Measurements from ENCODE around the gene WDR20.
"Not testable (repeated sequence)": the region's sequence is repeated elsewhere in the genome, so short reads cannot be mapped to it uniquely, and the experiment has no call there.

The WDR20 gene

DNA sequence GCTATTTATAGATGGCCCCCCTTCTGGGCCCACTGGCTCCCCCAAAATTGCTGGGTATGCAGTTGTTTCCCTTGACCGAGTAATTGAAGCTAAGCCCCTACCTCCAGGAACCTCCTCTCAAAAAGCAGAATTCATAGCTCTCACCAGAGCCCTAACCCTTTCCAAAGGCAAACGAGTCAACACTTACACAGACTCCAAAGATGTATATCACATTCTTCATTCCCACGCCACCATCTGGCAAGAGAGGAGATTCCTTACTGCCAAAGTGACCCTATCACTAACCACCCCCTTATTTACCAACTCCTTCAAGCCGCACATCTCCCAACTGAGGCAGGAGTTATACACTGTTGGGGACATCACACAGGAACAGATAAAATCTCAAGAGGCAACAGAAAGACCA is 98.4 kb downstream of the WDR20 start:
- Histone ChIP-seq H3K36me3 (ENCODE audit: control insufficient read depth, insufficient read depth, low read length) (no peaks in the 10 kb centered on the region), H3K4me1 (ENCODE audit: control insufficient read depth, insufficient read depth, low read length) (peaks cover 12% of the 10 kb centered on the region), H3K9ac (ENCODE audit: low read length) (no peak overlapping the region), H3K9me3 (ENCODE audit: control insufficient read depth, low read length) (no peaks in the 10 kb centered on the region), H3K4me3 (ENCODE audit: low read length) (no peak overlapping the region), H3K27me3 (ENCODE audit: control insufficient read depth, insufficient read depth, low read length) (no peaks in the 10 kb centered on the region)

DNA sequence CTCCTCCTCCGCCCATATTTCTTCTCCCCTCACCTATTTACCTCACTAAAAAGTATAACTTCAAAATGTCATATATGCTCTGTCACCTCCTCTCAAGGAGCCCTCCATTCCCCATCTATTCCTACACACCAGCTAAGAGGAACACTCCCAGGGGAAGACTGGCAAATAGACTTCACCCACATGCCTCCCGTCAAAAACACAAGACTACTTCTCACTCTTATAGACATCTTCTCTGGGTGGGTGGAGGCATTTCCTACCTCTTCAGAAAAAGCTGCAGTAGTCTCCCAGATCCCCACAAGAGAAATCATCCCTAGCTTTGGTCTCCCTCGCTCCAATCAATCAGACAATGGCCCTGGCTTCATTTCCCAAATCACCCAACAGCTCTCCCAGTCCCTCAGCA is 99.1 kb downstream of the WDR20 start:
- Histone ChIP-seq H3K9ac (ENCODE audit: low read length) (no peak overlapping the region), H3K36me3 (ENCODE audit: control insufficient read depth, insufficient read depth, low read length) (no peaks in the 10 kb centered on the region), H3K4me1 (ENCODE audit: control insufficient read depth, insufficient read depth, low read length) (peaks cover 12% of the 10 kb centered on the region), H3K4me3 (ENCODE audit: low read length) (no peak overlapping the region), H3K27me3 (ENCODE audit: control insufficient read depth, insufficient read depth, low read length) (no peaks in the 10 kb centered on the region), H3K9me3 (ENCODE audit: control insufficient read depth, low read length) (no peaks in the 10 kb centered on the region)

DNA sequence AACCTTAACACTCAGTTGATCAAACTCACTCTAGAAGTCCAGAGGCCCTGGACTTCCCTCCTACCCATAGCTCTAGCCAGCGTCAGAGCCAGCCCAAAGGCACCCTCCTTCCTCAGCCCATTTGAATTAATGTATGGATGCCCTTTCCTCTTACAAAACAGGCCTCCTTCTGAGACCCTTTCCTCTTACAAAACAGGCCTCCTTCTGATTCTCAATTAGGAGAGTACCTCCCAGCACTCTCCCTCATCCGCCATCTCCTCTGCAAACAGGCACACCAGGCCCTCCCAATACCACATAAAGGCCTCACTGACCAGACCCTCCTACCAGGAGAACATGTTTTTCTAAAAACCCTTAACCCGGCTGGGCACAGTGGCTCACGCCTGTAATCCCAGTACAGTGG is 99.5 kb downstream of the WDR20 start:
- no peaks in the 10 kb centered on the region for H3K27me3 ChIP-seq (ENCODE audit: control insufficient read depth, insufficient read depth, low read length)
- peaks cover 9% of the 10 kb centered on the region for H3K4me1 ChIP-seq (ENCODE audit: control insufficient read depth, insufficient read depth, low read length)
- H3K9me3 ChIP-seq (ENCODE audit: control insufficient read depth, low read length) = no peaks in the 10 kb centered on the region
- H3K36me3 ChIP-seq (ENCODE audit: control insufficient read depth, insufficient read depth, low read length) = no peaks in the 10 kb centered on the region
- no peak overlapping the region for H3K4me3 ChIP-seq (ENCODE audit: low read length)
- H3K9ac ChIP-seq (ENCODE audit: low read length) = no peak overlapping the region

DNA sequence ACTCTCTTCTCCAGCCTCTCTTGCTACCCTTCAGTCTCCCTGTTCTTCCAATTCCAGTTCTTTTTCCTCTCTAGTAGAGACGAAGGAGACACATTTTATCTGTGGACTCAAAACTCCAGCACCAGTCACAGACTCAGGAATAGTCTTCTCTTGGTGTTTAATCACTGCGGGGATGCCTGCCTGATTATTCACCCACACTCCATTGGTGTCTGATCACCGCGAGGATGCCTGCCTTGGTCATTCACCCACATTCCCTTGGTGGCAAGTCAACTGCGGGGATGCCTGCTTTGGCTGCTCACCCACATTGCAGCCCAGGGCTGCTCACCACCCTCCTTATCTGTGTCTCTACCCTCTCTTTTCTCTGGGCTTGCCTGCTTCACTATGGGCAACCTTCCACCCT is 100.8 kb downstream of the WDR20 start:
- H3K9ac ChIP-seq (ENCODE audit: low read length); H3K27me3 ChIP-seq (ENCODE audit: control insufficient read depth, insufficient read depth, low read length): not testable (repeated sequence)

DNA sequence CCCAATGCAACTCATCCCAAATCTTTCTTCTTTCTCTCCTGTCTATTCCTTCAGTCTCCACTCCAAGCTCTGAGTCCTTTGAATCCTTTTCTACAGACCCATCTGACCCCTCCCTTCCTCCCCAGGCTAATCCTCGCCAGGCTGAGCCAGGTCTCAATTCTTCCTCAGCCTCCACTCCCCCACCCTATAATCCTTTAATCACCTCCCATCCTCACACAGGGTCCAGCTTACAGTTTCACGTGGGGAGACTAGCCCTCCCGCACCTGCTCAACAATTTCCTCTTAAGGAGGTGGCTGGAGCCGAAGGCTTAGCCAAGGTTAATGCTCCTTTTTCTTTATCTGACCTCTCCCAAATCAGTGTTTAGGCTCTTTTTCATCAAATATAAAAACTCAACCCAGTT is 101.5 kb downstream of the WDR20 start:
- Histone ChIP-seq H3K9me3 (ENCODE audit: control insufficient read depth, low read length) (no peaks in the 10 kb centered on the region), H3K36me3 (ENCODE audit: control insufficient read depth, insufficient read depth, low read length) (no peaks in the 10 kb centered on the region), H3K27me3 (ENCODE audit: control insufficient read depth, insufficient read depth, low read length) (no peaks in the 10 kb centered on the region), H3K4me1 (ENCODE audit: control insufficient read depth, insufficient read depth, low read length) (no peaks in the 10 kb centered on the region), H3K9ac (ENCODE audit: low read length) (no peak overlapping the region), H3K4me3 (ENCODE audit: low read length) (no peak overlapping the region)

More for the DNA sequence above, 100.8 kb downstream of the WDR20 start:
- not testable (repeated sequence) for H3K36me3 ChIP-seq (ENCODE audit: control insufficient read depth, insufficient read depth, low read length); H3K9me3 ChIP-seq (ENCODE audit: control insufficient read depth, low read length); H3K4me3 ChIP-seq (ENCODE audit: low read length); H3K4me1 ChIP-seq (ENCODE audit: control insufficient read depth, insufficient read depth, low read length)

DNA sequence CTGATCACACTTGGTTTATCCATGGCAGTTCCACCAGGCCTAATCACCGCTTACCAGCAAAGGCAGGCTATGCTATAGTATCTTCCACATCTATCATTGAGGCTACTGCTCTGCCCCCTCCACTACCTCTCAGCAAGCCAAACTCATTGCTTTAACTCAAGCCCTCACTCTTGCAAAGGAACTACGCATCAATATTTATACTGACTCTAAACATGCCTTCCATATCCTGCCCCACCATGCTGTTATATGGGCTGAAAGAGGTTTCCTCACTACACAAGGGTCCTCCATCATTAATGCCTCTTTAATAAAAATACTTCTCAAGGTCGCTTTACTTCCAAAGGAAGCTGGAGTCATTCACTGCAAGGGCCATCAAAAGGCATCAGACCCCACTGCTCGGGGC is 104.1 kb downstream of the WDR20 start:
- not testable (repeated sequence) for H3K9me3 ChIP-seq (ENCODE audit: control insufficient read depth, low read length); H3K9ac ChIP-seq (ENCODE audit: low read length); H3K36me3 ChIP-seq (ENCODE audit: control insufficient read depth, insufficient read depth, low read length); H3K4me1 ChIP-seq (ENCODE audit: control insufficient read depth, insufficient read depth, low read length); H3K27me3 ChIP-seq (ENCODE audit: control insufficient read depth, insufficient read depth, low read length); H3K4me3 ChIP-seq (ENCODE audit: low read length)

DNA sequence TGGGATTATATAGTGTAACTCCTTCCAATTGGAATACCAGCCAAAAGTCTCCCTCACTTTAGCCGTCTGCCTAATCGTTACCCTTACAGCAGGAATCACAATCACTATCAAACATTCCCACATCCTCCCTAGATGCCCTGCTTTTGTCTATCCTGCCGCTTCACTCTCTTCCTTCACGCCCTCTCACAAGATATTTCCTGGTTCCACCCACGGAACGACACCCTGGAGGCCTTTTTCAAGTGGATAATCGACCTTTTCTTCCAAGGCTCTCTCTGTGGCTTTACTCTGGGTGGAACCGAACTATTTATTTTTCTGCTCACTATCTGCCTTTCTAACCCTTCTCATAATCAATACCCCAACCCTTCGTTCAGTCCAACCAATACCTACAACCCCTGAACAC is 106.4 kb downstream of the WDR20 start:
- Histone ChIP-seq H3K4me3 (ENCODE audit: low read length) (no peak overlapping the region), H3K9me3 (ENCODE audit: control insufficient read depth, low read length) (no peaks in the 10 kb centered on the region), H3K36me3 (ENCODE audit: control insufficient read depth, insufficient read depth, low read length) (no peaks in the 10 kb centered on the region), H3K27me3 (ENCODE audit: control insufficient read depth, insufficient read depth, low read length) (no peaks in the 10 kb centered on the region), H3K9ac (ENCODE audit: low read length) (no peak overlapping the region), H3K4me1 (ENCODE audit: control insufficient read depth, insufficient read depth, low read length) (no peaks in the 10 kb centered on the region)

DNA sequence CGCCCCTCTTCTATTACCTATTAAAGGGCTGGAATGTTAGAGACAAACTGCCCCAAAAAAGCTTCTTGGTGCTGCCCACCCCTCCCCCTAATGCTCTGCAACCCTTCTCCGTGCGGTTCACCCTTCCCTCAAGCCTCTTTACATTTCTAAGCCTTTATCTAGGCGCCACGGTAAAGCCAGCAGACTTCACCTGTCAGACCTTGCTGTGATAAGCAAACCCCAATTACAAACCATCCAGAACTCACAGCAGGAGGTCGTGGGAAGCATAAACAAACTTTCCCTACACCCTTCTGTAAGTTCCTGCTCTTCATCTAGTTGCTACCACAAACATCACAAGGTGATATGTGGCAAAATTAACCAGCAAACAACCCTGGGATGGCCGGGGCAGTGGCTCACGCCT is 108.4 kb downstream of the WDR20 start:
- H3K4me3 ChIP-seq (ENCODE audit: low read length) = no peak overlapping the region
- no peak overlapping the region for H3K9ac ChIP-seq (ENCODE audit: low read length)
- H3K36me3 ChIP-seq (ENCODE audit: control insufficient read depth, insufficient read depth, low read length) = no peaks in the 10 kb centered on the region
- no peaks in the 10 kb centered on the region for H3K27me3 ChIP-seq (ENCODE audit: control insufficient read depth, insufficient read depth, low read length)
- no peaks in the 10 kb centered on the region for H3K9me3 ChIP-seq (ENCODE audit: control insufficient read depth, low read length)
- no peaks in the 10 kb centered on the region for H3K4me1 ChIP-seq (ENCODE audit: control insufficient read depth, insufficient read depth, low read length)

DNA sequence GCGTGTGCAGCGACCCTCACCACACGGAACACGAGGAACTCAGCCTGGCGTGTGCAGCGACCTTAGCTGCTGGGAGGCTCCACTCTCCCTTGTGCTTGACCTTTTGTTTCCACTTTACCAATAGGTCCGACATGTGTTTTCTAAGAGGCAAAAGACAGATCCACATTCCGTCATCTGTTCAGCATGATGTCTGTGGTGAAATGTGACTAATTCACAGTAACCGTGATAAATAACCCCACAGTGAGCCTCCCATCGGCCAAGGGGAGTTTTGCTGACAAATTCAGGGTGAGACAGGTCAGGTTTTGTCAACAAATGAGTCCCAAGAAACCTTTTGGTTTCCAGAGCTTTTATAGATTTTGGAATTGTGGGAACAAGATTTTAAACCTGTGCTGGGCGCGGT is 109.3 kb downstream of the WDR20 start:
- Histone ChIP-seq H3K9me3 (ENCODE audit: control insufficient read depth, low read length) (no peaks in the 10 kb centered on the region), H3K4me3 (ENCODE audit: low read length) (no peak overlapping the region), H3K36me3 (ENCODE audit: control insufficient read depth, insufficient read depth, low read length) (no peaks in the 10 kb centered on the region), H3K4me1 (ENCODE audit: control insufficient read depth, insufficient read depth, low read length) (no peaks in the 10 kb centered on the region), H3K9ac (ENCODE audit: low read length) (no peak overlapping the region), H3K27me3 (ENCODE audit: control insufficient read depth, insufficient read depth, low read length) (no peaks in the 10 kb centered on the region)

DNA sequence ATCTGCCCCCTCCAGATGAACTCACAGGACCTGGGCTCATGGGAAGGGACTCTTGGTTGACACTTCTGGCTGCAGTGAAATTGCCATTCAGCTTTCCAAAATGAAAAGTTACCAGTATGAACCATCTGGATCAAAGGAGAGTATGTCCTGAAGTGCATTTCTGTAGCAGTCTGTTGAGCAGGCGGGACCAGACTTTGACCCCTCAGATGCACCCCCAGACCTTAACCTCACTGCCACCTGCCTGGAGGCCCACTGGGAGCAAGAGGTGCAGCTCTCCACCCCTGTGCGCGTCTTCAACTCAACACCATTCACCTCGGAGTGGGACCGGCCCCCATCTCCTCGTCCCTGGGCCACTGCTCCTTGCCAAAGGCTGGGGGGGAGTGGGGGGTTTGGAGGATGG is 110.3 kb downstream of the WDR20 start:
- Histone ChIP-seq H3K4me1 (ENCODE audit: control insufficient read depth, insufficient read depth, low read length) (no peaks in the 10 kb centered on the region), H3K27me3 (ENCODE audit: control insufficient read depth, insufficient read depth, low read length) (no peaks in the 10 kb centered on the region), H3K4me3 (ENCODE audit: low read length) (no peak overlapping the region), H3K36me3 (ENCODE audit: control insufficient read depth, insufficient read depth, low read length) (no peaks in the 10 kb centered on the region), H3K9ac (ENCODE audit: low read length) (no peak overlapping the region), H3K9me3 (ENCODE audit: control insufficient read depth, low read length) (no peaks in the 10 kb centered on the region)

DNA sequence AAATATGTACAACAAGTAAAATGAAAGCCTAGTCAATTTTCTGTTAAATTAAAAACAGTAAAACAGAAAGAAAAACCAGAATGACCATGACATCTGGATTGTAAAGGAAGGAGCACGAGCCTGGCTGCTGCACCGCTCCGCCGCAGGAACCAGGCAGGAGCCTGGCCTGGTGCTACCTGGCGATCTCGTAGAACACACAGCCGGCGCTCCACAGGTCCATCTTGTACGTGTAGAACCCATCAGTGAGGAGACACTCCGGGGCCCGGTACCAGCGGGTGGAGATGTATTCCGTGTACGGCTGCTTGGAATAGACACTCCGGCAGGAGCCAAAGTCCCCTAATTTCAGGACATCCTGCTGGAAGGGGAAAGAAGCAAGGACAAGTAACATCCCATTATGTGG is 110.9 kb downstream of the WDR20 start:
- no peaks in the 10 kb centered on the region for H3K27me3 ChIP-seq (ENCODE audit: control insufficient read depth, insufficient read depth, low read length)
- no peaks in the 10 kb centered on the region for H3K36me3 ChIP-seq (ENCODE audit: control insufficient read depth, insufficient read depth, low read length)
- H3K9me3 ChIP-seq (ENCODE audit: control insufficient read depth, low read length) = no peaks in the 10 kb centered on the region
- no peak overlapping the region for H3K9ac ChIP-seq (ENCODE audit: low read length)
- no peak overlapping the region for H3K4me3 ChIP-seq (ENCODE audit: low read length)
- no peaks in the 10 kb centered on the region for H3K4me1 ChIP-seq (ENCODE audit: control insufficient read depth, insufficient read depth, low read length)

DNA sequence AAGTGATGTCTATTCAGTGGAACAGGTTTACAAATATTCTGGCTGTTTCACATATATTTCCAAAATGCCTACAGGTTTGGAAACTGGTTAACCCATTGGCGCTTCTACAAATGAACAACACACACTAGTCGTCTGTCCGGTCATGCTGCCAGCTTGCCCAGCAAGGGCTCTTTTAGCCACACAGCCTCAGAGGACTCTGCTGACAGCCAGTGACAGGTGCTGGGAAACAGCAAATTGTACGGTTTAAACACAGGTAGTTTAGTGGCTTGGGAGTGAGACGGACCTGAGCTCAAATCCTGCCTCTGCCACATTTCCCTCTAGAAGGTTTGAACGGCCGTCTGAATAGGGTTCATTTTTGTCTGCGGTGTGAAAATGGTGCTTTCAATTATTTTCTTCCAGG is 111.5 kb downstream of the WDR20 start:
- H3K36me3 ChIP-seq (ENCODE audit: control insufficient read depth, insufficient read depth, low read length) = no peaks in the 10 kb centered on the region
- H3K27me3 ChIP-seq (ENCODE audit: control insufficient read depth, insufficient read depth, low read length) = no peaks in the 10 kb centered on the region
- no peaks in the 10 kb centered on the region for H3K4me1 ChIP-seq (ENCODE audit: control insufficient read depth, insufficient read depth, low read length)
- no peaks in the 10 kb centered on the region for H3K9me3 ChIP-seq (ENCODE audit: control insufficient read depth, low read length)
- no peak overlapping the region for H3K9ac ChIP-seq (ENCODE audit: low read length)
- H3K4me3 ChIP-seq (ENCODE audit: low read length) = no peak overlapping the region

All from mucosa of stomach (tissue), 1 donor.